HK-2 (cell line): ENCODE results near the gene RAP1GAP.
"Not testable (repeated sequence)": the region's sequence is repeated elsewhere in the genome, so short reads cannot be mapped to it uniquely, and the experiment has no call there.

Experiments used
- DNase-seq: peaks from one replicate; pipeline ENCODE4 v3.0.0-alpha.2; 2018; ENCODE audit not compliant: unreplicated experiment

RAP1GAP gene

DNA sequence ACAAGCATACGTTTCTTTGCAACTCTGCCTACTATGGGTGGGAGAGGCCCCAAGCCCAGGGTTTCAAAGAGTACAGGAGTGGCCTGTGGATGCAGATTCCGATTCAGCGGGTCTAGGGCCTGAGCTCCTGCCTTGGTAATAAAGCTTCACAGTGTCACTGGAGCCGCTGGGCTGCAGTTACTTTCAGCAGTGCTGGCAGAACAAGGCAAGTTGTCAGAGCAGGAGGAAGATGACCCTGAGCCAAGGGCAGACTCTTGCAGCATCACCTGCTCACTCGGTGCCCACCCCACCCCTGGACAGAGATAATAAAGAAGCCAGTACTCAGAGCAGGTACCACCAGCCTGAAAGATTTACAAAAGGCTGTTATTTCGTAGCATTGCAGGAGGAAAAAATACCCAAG, 8.0 kb upstream of the RAP1GAP start:
- DNase-seq = no peak

DNA sequence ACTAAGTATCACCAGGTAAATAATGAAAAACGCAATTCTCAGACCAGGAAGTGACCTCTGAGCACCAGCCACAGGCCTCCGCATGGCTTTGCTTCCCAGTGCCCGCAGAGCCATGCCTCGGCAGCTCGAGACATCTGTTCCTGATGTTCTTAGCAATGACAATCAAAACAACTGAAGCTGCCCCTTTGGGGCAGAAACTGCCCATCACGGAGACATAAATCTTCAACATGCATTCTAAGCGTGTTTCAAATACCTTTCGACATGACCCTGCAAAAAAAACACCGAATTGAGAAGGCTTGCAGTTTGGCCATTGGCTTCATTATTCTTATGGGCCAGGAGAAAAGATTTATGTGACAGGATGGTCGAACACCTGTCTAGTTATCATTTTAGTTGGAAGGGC, 5.8 kb upstream of the RAP1GAP start:
- no peak for DNase-seq

DNA sequence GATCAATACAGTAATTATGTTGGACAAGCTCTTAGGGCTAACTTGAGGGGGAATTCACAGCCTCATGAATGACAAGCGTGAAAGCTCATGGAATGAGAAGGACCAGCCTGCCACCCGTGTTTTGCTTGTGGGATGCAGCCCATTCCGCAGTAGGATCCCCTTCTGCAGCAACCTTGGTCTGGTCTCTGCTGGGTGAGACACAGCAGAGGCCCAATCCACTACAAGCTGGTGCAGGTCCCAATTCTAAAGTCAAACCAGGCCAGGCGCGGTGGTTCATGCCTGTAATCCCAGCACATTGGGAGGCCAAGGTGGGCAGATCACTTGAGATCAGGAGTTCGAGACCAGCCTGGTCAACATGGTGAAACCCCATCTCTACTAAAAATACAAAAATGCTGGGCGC, 4.7 kb upstream of the RAP1GAP start:
- DNase-seq = not testable (repeated sequence)

DNA sequence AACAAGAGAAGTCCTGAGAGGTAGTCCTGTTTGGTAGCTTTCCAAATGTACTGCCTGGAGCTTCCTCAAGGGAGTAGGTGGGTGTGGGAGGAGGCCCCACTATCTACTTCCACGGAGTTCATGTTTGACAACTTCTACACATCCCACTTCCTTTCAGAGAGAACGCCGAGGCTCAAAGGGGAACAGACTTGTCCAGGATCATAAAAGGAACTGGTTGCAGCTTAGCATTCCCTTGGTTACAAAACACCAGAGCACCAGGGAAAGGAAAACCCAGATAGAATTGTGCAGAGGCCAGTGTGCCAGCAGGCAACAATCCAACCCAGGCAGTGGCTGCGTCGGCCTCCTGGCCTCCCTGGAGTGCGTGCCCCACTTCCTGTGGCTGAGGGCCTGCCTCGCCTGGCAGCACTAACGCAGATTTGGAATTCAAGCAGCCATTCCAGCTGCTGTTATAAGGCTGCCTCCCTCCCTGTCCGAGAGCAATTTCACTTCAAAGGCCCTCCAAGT, 4.2 kb upstream of the RAP1GAP start:
- DNase-seq = no peak

DNA sequence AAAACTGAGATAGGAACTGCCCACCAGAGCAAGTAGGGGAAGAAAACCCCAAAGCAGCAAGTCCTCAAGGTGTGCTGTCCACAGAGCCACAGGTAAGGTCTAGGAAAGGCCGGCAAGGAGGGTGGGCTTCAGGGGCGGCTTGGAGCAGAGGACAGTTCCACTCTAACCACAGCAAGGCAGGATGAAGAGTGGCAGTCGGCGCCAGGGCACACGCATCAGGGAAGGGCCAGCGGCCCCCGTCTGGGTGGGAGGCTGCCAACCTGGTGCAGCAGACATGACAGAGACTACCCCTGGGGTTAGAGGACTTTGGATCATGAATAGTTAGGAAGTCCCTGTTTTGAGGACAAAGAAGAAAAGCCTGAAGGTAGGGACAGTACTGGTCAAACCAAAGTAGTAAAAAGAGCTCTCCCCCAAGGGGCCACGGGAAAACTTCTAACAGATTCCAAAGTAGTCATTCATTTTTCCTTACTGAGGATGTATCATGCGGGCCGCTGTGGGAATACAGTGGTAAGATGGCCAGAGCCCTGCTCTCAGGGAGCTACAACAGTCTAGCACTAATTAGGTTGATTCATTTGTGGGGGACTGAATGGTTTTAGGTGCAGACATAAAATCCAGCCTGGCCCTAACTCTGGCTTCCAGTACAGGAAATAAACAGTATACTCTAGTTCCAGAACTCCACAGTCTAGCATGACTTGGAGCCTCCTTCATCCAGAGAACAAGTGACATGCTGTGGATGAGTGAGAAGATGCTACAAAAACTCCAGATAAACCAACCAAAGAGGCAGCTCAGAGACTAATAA, 3.5 kb upstream of the RAP1GAP start:
- DNase-seq = no peak

DNA sequence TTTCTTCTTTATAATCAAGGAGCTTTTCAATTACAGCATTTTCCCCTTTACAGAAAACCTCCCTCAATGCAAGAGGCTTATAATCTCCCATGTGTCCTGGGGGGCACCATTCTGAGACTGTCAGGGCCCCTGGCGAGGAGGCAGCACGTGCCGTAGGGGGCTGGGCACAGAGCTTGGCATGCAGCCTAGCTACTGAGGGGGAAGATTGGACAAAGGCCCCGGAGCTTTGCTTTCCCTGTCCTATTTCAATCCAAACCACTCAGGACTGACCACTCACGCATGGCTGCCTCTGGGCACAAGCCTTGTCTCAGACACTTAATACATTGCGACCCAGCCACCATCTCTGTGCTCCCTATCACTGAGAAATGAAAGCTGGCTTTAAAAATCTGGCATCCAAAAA, 2.8 kb upstream of the RAP1GAP start:
- DNase-seq = no peak

DNA sequence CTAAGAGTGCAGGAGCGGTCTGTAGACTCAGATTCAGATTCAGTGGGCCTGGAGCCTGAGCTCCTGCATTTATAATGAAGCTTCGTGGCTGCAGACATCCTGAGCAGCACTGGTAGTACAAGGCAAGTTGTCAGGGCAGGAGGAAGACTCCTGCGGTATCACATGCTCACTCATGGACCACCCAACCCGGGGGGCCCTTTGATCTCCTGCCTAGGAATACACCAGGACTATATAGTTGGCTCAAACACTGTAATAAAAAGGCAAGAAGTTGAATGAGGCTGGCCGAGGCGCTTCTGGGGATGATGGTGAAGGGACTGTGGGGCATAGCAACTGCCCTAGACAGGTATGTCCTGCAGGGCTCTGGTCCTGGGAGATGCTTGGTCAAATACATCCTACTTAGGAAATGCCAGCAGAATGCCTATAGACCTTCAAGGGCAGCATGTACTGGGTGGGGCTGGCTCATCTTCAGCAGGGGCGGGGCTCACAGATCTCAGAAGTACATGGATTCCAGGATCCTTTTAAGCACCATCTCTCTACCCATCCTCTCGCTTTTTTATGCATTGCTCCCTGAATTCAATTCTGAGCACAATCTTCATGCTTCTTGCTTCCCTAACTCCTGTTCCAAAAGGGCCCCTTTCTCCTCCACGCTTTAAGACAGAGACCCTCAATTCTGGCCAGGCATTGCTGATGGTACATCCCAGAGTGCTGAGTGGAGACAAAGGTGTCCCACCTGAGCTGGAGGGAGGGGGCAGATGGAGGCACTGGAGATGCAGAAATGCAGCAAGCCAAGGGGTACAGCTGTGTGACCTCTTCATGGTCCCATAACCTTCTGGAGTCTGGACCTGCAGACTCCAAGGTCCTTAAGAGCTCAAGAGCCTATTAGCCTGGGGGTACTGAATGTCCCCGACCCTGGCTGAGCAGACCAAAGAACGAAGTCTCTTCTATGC, 2.1 kb upstream of the RAP1GAP start:
- DNase-seq = no peak

DNA sequence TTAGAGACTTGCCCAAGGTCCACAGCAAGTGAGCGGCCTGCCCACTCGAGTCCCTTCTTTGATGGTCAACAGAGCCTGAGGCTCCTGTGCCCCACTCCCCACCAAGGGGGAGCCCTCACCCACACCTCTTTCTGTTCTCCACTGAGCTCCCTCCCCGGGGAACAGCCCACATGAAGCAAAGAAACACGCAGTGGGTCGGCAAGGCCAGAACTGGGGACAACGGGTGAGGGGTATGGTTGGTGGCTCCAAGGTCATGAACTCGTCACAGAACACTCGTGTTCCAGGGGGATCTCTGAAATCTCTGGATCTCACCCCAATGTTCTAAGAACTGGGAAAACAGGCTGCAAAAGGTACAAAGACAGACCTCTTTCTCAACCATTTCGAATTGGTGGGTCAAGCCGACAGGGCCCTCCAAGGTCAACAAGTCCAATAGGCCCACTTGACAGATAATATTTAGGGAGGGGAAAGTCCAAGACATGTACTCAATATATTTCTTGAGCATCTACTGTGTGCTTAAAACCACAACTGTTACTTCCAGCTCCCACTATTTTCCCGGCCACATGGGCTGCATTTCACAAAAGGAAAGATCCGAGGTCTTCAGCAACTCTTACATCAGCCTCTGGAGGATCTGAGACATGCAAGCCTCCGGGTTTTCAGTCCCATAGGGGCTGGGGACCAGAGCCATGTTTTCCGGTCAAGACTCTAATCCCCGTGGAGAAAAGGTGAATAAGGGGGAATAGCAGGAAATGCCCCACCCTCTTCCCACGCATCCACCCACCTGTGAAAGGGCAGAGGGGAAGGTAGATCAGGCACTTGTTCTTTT, 1.1 kb upstream of the RAP1GAP start:
- no peak for DNase-seq

DNA sequence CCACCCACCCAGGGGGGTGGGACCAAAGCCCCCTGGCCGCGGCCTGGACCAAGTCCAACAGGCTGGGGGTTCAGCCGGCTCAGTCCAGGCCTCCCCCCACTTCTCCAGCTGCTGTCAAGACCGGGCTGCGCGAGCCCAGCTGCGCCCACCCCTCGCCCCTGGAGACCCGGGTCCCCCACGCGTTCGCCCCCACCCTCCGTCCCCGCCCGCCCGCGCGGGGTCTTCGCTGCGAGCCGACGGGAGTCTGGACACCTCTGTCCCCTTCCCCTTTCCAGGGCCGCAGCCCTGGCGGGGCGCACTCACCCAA, 253 bp downstream of the RAP1GAP start:
- no peak for DNase-seq

DNA sequence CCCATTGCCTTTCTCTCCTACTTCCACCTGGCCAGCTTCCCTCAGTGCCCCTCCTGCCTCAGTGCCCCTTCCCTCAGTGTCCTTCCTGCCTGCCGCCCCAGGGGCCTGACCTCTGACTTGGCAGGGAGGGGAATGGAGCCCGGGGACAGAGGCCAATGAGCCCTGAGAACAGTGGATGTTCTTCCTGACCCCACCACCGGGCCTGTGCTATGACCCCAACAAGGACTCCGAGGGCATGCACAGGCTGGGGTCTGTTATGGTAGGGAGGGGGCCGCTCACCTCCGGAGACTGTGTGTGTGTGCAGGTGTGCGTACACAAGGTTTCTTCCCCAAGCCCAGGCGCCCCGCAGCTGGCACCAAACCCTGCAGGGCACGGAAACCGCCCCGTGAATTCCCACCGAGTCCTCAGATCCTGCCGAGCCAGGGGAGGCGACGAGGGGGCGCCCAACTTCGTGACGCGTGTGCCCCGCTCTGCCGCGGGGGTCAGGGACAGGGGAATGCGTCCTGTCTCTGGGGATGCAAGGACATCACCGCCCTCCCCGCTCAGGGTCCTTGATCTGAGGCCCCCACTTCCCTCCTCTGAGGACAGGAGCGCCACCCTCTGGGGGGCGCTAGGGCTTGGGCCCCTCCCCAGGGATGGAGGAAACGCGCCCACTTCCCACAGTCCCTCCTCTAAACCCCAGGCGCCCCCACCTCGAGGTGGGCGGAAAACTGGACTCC, 766 bp downstream of the RAP1GAP start:
- DNase-seq = no peak

DNA sequence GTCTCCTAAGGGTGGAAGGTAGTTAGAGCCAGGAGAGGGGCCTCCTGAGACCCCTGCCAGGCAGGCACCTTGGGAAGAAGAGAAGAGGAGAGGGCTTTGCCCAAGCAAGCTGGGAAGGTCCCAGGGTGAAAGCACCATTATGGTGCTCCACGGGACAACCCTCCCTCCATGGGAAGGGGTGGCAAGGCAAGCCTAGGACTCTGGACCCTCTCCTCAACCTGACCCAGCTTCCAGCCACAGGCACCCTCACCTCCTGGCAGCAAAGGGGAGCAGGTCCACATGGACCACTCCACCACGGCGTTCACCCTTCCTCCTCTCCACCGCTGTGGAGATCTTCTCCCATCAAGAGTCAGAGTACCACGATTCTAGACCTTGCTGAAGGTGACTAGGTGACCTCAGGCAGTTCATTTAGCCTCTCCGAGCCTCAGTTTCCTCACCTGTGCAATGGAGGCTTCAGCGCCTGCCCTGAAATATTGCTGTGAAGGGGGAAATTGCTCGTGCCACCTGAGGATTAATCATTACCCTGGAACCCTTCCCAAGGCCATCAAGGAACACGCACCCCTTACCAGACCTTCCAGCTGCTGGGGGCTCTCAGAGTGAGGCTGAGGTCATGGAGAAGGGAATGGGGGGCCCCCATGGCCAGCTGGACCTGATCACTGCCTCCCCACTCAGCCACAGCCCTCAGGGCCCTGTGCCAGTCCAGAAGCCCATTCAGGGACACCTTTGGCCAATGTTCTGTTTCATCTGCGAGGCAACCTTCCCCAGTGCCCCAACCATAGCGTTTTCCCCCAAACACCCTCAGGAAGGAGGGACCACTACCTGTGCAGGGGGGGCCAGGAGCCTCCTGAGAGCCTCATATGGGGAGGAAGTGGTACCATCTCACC, 1.6 kb downstream of the RAP1GAP start:
- DNase-seq = no peak

DNA sequence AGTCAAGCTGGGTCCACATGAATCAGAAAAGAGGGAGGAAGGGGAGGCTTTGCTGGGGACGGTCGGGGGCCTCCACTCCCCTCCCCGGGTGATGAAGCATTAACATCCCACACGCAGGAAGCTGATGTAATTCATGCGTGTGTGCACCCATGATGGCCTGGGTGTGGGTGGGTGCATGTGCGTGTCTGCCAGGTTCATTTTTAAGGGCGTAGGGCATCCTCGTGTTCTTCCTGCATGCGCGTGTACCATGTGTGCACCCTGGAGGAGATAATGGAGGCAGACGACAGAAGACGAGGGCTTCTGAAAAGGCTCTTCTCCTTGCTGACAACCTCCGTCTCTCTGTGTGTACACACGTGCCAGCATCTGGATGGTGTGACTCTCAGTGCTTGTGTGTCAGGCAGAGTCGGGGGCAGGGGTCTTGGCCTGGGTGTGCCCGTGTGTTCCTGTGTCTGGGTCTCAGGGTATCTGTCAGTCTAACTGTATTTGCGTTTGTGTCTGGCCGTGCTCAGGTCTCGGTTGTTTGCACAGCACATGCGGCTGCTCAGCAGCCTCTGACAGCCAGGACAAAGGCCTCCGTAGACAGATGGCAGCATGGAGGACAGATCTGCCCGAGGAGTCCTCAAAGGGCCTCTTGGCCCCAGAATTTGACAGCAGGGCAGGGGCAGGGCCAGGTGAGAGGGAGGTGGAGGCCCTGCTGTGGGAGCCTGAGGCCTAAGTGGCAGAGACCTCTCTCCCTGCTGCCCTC, 2.4 kb downstream of the RAP1GAP start:
- DNase-seq = no peak

DNA sequence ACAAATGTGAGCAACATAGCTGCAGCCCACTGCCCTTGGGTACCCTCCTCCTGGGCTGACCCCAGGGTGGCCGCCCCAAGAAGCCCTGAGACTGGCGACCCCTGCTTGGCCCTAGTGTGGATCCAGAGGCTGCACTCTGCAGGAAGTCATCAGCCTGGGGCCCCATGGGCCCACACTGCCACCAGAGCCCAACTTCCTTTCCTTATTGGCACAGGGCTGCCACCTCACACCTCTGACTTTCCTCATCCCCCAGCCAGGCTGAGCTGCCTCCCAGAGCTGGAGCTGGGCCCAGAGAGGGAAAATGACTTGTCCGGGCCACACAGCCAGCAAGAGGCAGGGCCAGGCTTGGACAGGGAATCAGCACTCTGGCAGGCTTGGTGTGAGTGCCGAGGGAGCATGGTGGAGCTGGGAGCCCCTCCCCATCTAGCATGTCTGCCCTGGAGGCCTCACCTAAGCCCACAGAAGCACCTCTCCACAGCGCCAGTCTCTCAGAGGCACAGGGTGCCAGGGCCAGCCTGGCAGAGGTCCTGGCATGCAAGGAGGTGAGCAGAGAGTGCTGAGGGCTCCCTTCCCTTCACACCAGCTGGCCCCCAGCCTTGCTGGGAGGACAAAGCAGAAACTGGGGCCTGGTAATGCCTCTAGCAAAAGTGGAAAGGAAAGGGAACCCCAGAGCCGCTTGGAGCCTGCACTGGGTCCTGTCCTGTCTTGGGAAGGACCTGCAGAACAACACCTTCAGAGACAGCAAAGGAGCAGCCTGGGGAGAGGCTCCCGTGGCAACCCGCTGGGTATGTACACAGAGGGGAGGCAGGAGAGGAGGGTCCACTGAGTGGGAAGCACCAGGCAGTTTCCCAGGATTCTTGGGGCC, 3.2 kb downstream of the RAP1GAP start:
- no peak for DNase-seq

DNA sequence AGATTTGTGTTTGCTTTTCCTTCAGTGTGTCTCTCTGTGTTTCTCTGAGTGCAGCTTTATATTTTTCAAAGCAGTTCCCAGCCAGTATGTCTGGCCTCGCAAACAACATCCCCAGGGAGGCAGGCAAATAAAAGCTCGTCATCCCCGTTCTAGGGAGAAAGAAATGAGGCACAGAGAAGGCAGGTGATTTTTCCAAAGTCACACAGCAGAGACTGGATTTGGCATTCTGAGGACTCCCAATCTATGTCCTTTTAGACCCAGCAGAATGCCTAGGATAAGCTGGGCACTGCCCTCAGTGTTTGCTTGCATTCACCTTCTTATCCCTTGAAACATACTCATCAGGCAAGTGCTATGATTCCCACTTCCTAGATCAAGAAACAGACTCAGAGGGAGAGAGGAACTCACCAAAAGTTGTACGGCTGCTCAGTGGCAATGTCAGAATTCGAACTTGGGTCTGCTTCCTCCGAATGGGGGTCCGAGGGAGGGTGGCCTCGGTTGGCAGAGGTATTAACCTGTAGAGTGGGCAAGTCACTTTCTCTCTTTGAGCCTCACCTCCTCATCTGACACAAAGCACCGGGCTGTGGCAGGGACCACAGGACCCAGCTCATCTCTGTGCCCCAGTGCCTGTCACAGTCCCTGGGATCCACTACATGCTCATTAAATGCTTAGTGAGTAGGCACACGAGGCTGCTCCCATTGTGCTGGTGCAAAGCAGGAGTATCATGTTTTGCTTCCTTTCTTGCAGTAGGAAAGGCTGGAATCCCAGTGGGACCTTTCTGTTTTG, 4.2 kb downstream of the RAP1GAP start:
- no peak for DNase-seq

DNA sequence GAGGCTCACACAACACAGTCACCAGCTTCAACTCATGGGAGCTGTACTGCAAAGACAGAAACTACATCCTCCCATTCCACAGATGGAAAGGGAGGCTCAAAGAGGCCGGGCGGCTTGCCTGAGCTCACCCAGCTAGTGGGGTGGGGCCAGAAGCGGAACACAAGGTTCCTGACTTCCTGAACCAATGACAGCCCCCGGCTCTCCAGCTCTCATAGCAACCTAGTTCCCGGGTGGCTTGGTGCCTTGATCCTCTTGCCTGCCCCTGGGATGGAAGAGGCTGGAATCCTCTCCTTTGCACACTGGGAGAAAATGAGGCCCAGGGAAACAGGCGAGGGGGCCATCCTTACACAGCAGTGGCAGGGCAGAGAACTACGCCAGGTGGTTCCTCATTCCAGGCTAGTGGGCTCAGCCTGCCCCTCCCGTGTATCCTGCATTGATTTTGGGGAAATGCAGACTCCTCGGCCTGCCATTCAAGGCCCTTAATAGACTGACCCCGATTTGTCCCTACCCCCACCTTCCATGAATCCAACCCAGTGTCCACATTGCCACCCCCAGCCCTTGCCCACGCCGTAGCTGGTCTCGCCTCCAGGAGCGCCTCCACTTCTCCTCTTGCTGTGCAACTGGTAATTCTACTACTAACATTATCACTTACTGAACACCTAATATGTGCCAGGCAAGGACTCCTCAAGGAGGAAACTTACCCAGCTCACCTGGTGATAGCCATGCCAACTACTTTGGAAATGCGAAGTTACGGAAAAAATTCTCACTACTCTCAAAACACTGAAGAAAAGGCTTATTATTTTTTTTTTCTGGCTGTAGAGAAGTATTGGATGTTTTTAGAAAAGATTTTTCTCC, 5.0 kb downstream of the RAP1GAP start:
- no peak for DNase-seq

DNA sequence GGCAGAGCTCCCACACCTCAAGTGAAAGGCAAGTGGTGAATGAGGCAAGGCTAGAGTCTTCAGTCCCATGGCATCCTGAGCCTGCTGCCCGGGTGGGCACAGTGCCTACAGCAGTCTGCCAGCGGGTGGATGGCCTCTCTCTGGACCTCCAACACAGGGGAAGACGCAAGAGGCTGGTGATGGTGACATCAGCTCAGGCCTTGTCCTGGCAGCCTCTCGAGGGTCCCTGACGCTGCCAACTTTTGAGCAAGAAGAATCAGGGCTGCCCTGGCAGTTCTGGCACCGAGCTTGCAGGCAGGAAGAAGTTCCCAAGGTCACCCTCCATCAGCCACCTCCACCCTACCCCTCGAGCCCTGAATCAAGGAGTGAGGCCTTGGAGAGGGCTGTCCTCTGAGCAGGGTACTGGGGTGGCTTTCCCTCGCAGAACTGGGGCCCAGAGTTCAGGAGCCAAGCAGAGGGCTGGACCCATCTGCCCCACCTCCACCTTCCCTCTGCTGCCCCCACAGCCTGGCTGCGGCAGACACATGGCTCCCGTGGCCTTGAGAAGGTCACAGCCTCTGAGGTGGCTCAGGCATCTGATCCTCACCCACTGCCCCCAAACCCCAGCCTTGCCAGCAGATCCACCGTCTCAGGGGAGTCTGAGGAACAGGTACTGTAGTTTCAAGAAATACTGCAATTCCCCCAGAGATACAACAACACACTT, 5.8 kb downstream of the RAP1GAP start:
- no peak for DNase-seq
